NCI-H1694 treated with DMSO at 0.1 percent for 48 hours (cell line): ENCODE results near the gene RNU5D-1.
"Not testable (repeated sequence)": the region's sequence is repeated elsewhere in the genome, so short reads cannot be mapped to it uniquely, and the experiment has no call there.

Experiments used
- DNase-seq: peaks from one replicate; lab custom pipeline; 2025; lab: John Stamatoyannopoulos, UW

RNU5D-1 gene

DNA sequence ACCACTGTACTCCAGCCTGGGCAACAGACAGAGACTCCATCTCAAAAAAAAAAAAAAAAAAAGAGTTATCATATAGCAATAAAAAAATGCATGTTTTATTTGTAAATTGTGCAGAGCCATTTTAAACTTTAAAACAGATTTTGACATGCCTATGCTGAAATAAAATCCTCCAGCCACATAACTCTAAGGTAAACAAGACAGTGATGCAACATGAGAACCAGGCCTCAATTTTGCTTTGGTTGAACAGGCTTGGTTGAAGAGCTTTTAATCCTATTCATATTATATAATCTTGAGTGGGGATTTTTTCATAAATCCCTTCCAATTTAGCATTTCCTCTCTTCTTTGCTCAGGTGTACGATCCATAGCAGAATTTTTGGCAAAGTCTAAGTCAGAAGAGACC lies 30.4 kb downstream of the RNU5D-1 start:
- no peak for DNase-seq

DNA sequence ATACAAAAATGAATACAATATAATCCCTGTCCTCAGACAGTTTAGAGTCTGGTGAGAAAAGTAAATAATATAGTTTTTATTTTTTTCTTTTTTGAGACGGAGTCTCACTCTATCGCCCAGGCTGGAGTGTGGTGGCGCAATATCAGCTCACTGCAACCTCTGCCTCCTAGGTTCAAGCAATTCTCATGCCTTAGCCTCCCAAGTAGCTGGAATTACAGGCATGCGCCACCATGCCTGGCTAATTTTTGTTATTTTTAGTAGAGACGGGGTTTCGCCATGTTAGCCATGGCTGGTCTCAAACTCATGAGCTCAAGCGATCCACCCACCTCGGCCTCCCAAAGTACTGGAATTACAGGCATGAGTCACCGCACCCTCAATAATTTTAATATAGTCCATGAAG lies 31.6 kb downstream of the RNU5D-1 start:
- DNase-seq, result not testable (repeated sequence)

DNA sequence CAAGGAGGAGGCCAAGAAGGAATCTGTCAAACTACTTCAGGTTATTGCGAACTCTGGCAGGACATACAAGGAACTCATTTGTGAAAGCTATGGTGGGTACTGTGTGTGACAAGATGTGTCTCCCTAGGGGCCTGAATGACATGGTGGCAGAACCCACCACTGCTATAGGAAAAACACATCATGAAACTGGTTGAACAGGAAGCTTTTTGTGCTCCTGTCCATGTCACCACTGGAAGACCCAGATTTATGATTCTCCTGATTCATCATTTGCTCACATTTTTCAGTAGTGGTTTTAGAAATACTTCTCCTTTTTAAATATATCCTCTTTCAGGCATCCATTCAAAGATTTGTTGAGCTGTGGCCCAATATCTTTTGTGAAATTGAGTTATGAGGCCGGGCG lies 32.8 kb downstream of the RNU5D-1 start:
- no peak for DNase-seq

DNA sequence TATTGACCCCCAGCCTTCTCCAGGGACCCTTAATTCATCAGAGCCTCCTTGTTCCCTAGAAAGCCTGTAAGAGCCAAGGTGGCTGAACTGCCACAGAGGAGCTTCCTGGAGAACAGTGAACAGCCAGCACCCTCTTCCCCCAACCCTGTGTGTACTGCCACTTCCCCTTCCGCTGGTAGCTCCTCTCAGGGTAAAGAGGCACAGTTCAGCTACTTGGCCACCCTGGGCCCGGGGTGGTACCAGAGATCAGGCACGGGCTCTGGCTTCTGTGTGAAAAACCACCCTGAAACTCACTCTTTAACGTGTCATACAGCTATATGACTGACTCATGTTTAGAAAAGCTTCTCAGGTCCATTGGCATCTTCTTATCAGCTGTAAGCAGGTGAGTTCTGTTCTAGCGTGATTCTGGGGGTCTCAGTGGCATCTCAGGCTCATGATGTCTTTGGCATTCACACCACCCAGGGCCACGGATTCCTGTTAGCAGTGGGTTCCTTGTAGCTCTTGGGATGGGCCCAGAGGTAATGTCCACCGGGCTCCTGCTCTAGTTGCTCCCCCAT lies 34.1 kb downstream of the RNU5D-1 start:
- no peak for DNase-seq

DNA sequence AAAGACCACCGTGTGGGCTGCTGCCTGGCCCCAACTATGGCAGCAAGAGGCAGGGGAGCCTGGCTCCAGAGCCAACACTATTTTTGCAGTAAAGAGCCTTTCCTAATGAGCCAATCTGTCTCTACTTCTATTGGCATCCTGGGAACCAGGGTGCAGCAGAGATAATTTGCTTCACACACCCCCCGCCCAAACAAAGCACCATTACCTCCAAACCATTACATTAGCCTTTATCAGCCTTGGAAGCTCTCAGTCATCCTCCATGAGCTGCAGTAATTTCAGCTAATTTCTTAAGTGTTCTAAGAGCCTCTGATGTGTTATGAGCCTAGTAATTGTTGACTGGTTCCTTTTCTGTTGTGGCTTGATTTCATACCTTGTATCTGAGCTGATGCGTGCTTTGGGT lies 34.9 kb downstream of the RNU5D-1 start:
- DNase-seq, result no peak

DNA sequence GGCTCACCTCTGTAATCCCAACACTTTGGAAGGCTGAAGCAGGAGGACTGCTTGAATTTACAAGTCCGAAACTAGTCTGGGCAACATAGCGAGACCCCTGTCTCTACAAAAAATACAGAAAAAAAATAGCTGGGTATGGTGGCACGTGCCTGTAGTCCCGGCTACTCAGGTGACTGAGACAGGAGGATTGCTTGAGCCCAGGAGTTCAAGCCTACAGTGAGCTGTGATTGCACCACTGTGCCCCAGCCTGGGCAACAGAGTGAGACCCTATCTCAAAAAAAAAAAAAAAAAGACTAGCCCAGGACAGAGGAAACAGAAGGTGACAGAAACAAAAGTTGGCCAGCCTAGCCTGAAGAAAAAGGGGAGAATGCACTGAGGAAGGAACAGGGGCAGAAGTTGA lies 35.3 kb downstream of the RNU5D-1 start:
- DNase-seq, result no peak

DNA sequence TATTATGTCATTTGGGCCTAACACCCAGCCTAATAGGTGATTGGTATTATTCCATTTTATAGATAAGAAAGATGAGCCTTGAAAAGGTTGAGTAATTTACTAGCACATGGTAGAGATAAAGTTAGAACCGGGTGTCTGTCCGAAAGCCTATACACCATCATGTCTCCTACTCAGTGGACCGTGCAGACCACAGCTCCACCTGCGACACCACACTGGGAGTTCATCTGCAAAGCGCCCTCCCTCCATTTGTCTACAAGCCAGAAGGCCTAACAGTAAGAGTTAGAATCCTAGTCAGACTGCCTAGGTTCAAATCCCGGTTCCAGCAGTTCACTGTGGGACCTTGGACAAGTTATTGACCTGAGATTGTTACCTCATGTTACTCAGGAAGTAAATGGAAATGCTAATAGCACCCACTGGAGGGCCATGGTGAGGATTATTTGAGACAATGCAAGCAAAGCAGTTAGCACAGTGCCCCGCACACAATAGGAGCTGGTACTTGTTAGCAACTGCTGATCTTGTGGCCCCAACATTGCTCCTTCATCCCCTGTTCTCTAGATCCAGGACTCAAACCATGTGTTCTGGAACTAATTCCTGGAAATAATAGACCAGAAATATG lies 36.0 kb downstream of the RNU5D-1 start:
- DNase-seq, result no peak

DNA sequence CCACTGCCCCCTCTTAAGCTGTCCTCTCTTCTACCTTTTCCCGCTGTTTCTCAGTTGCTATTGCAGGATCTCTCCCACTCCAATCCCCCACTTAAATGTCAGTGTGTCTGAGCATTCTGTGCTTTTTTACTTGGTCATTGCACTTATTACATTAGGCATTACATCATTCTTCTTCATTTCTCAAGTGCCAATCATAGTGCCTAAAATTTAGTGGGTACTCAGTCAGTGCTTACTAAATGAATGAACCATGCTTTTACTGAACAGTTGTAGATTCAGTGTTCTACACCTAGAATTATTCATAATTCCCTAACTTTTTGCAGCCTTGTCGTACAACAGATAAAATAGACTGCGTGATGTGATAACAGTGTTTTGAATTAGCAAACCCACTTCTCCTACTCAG lies 37.1 kb downstream of the RNU5D-1 start:
- DNase-seq, result no peak

DNA sequence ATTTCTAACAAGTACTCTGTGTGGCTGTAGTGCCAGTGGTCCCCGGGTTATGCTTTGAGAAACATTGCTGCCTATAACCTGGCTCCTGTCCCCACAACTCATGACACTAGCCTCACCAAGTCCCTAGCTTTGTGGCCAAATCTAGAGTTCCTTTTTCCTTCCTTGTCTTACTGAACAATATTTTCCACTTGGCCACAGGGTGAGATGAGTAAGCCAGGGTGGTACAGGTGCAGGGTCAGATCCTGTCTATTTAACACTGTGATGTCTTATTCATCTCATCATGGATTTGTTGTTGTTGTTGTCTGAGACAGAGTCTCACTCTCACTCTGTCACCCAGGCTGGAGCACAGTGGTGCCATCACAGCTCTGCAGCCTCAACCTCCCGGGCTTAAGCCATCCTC lies 37.8 kb downstream of the RNU5D-1 start:
- DNase-seq, result no peak

DNA sequence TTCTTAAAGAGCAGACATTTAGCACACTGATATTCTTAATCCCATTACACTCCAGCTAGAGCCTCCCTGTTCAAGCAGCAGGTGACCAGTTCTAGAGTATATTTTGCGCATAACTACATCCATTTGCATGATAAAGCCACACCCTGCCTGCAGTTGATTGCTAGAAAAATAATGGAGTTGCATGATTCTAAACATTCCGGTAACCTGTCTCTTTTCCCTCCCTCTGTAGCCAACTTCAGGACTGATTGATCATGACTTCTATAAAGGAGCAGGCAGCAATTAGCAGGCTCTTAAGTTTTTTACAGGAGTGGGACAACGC lies 41.6 kb downstream of the RNU5D-1 start:
- DNase-seq, result no peak

DNA sequence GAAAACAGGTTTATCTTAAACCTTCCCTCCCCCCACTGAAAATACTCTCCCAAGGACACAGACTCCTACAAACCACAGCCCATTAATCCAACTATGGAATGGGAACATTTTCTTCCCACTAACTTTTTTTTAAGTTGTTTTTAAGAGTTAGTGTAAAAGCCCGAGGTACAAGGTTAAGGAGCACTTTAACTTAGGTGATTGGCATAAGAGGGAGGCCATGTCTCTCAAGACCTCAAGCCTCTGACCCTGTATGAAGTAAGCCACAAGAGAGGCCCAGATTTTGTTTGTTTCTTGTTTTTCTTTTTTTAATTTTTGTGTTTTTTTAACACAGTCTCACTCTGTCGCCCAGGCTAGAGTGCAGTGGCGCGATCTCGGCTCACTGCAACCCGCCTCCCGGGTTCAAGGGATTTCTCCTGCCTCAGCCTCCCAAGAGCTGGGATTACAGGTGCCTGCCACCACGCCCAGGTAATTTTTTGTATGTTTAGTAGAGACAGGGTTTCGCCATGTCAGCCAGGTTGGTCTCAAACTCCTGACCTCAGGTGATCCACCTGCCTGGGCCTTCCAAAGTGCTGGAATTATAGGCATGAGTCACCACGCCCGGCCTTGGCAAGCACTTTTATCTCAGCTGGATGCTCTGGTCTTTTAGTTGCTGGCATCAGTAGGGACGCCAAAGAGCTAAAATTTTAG lies 42.1 kb downstream of the RNU5D-1 start:
- DNase-seq, result no peak

DNA sequence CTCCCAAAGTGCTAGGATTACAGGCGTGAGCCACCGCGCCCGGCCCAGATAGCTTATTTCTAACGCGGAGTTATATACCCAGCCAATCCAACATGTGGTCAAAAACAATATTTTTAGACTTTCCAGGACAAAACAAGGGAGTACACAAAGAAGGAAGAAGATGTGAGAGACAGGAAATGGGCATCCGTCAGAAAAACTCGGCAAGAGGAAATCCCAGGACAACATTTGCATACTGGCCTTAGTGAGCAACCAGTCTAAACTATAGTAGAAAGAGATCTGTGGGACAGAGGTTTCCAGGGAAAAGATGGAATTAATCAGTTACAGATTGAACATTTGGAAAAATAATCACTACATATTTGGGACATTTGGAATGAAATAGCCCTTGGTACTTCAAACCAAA lies 45.1 kb downstream of the RNU5D-1 start:
- no peak for DNase-seq

DNA sequence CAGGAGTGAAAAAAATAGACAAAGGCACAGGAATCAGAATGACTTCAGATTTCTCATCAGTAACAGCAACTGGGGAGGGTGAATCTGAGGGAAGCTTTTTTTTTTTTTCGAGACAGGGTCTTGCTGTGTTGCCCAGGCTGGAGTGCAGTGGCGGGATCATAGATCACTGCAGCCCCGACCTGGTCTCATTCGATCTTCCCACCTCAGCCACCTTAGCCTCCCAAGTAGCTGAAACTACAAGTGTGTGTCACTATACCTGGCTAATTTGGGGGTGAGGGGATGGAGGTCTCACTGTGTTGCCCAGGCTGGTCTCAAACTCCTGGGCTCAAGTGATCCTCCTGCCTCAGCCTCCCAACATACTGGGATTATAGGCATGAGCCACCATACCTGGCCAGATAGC lies 45.8 kb downstream of the RNU5D-1 start:
- no peak for DNase-seq

DNA sequence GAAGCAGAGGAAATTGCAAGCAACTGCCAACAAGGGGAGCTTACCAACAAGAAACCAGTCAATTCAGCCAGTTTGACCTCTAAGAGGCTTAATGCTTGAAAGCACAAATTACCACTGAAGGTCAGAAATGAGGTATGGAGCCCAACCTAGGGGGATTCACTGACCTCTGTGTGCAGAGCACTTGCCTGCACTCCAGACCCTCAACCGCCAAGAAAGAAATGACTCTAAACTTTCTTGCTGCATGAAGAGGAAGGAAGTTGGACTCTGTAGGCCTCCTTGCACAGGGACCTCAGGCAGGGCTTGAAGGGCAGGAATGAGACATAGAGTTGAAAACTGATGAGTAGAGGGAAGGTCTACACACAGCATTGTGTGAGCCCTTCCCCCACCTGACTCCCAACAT lies 46.4 kb downstream of the RNU5D-1 start:
- DNase-seq, result no peak

DNA sequence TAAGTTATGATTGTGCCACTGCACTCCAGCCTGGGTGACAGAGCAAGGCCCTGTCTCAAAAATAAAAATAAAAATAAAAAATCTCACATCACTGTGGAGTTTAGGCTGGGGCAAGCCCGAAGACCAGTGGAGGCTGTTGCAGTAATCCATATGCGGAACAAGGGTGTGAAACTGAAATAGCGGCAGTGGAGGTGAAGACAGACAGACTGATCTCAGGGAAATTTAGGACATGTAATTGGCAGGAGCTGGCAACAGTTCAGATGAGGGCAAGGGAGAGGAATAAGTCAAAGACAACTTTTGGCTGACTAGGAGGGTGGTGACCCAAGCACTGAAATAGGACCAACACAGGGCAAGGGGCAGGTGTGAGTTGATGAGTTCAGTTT lies 48.1 kb downstream of the RNU5D-1 start:
- DNase-seq, result no peak

DNA sequence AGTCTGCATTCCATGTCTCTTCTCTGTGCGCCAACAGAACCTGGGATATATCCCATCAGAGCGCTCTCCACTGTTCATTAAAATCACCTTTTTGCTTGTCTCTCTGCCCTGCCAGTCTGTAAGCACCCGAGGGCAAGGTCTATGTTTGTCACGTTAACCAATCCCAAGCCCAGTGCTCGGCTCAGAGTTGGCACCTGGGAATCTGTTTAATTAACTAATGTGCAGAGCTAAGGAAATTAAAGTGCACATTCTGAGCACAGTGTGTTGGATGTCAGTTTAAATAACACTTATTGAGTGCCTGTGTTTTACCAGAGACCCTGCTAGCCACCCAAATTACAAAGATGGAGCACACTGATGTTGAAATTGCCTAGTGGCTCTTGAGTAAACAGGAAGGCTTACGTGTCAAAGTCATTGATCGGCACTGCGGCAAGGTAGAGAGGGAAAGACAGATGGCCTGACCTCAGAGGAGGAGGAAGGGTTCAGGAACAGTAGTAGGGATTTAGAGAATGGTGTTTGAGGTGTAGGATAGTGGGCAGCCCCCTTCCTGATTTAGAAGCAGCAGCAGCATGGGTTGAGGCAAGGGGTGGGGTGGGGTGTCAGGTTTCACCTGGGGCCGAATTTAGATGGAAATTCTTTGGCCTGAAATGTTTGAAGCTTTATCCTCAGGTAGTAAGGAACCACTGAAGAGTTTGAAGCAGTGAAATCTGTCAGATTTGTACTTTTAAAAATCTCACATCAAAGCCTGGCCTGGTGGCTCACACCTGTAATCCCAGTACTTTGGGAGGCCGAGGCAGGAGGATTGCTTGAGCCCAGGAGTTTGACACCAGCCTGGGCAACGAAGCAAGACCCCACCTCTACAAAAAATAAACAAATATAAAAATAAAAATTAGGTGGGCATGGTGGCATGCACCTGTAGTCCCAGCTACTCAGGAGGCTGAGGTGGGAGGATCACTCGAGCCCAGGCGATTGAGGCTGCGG lies 48.8 kb downstream of the RNU5D-1 start:
- DNase-seq, result no peak
